Neuronal stem cell (in vitro differentiated cells): Measurements from ENCODE around the gene AUTS2.

Source experiments
- DNase-seq: peaks from one replicate; pipeline ENCODE4 v3.0.0-alpha.2; 2013; ENCODE audit warnings: low spot score
- H2AFZ ChIP-seq: one replicate; pipeline ENCODE4 v1.6.1; 2013; ENCODE audit warnings: mild to moderate bottlenecking, low read length, inconsistent platforms
- H2AK5ac ChIP-seq: 2 replicates; pipeline ENCODE4 v1.6.1; 2013; ENCODE audit warnings: low read depth, mild to moderate bottlenecking, inconsistent platforms, low read length, moderate library complexity, mixed read lengths
- H2BK120ac ChIP-seq: 2 replicates; pipeline ENCODE4 v1.6.1; 2013; ENCODE audit warnings: low read depth, mild to moderate bottlenecking, inconsistent platforms, low read length, moderate library complexity, mixed read lengths
- H2BK12ac ChIP-seq: one replicate; pipeline ENCODE4 v1.6.1; 2013; ENCODE audit warnings: low read length, inconsistent platforms
- H2BK15ac ChIP-seq: 2 replicates; pipeline ENCODE4 v1.6.1; 2013; ENCODE audit warnings: mild to moderate bottlenecking, low read length, inconsistent platforms, mixed read lengths
- H2BK5ac ChIP-seq: one replicate; pipeline ENCODE4 v1.6.1; 2013; ENCODE audit warnings: inconsistent platforms, mild to moderate bottlenecking, low read length, moderate library complexity
- H3K14ac ChIP-seq: one replicate; pipeline ENCODE4 v1.6.1; 2013; ENCODE audit warnings: low read length, inconsistent platforms
- H3K18ac ChIP-seq: 2 replicates; pipeline ENCODE4 v1.6.1; 2013; ENCODE audit warnings: low read length, inconsistent platforms
- H3K23ac ChIP-seq: 2 replicates; pipeline ENCODE4 v1.6.1; 2013; ENCODE audit warnings: low read depth, mild to moderate bottlenecking, mixed read lengths, low read length, inconsistent platforms; ENCODE audit not compliant: poor library complexity
- H3K27ac ChIP-seq: replicated peaks from 3 replicates; pipeline ENCODE4 v1.5.1; 2013; ENCODE audit warnings: low read length, inconsistent platforms
- H3K27me3 ChIP-seq, 3 experiments: 2 replicates each; pipeline ENCODE4 v1.6.1; 2013; ENCODE audit warnings: low read length in 3 of 3, mild to moderate bottlenecking in 2 of 3, inconsistent platforms in 1 of 3, low read depth in 1 of 3, mixed read lengths in 1 of 3, moderate library complexity in 1 of 3; ENCODE audit not compliant: control insufficient read depth in 3 of 3, insufficient read depth in 3 of 3
- H3K36me3 ChIP-seq, 2 donors: replicated peaks in 1 of 2; 2 replicates each; pipeline ENCODE4 v1.6.1; 2013; ENCODE audit warnings: low read length in 2 of 2; ENCODE audit not compliant: control insufficient read depth in 2 of 2, insufficient read depth in 2 of 2
- H3K4ac ChIP-seq: 2 replicates; pipeline ENCODE4 v1.6.1; 2013; ENCODE audit warnings: inconsistent platforms, mild to moderate bottlenecking, low read length, moderate library complexity
- H3K4me1 ChIP-seq, 2 donors: 1 replicate in 1 of 2; 2 replicates in 1 of 2; pipeline ENCODE4 v1.6.1; 2013; ENCODE audit warnings: low read length in 2 of 2, low read depth in 1 of 2; ENCODE audit not compliant: control insufficient read depth in 2 of 2, insufficient read depth in 1 of 2
- H3K4me2 ChIP-seq: one replicate; pipeline ENCODE4 v1.6.1; 2013; ENCODE audit warnings: mild to moderate bottlenecking, low read length, inconsistent platforms; ENCODE audit not compliant: insufficient read depth, poor library complexity, severe bottlenecking
- H3K4me3 ChIP-seq, 2 donors: 2 replicates each; pipeline ENCODE4 v1.5.1; 2013; ENCODE audit warnings: low read length in 2 of 2, mild to moderate bottlenecking in 2 of 2, inconsistent platforms in 1 of 2, moderate library complexity in 1 of 2
- H3K79me1 ChIP-seq: one replicate; pipeline ENCODE4 v1.6.1; 2013; ENCODE audit warnings: low read depth, mild to moderate bottlenecking, inconsistent platforms, low read length, moderate library complexity
- H3K9ac ChIP-seq: one replicate; pipeline ENCODE4 v1.6.1; 2013; ENCODE audit warnings: mild to moderate bottlenecking, low read depth, low read length, inconsistent platforms; ENCODE audit not compliant: poor library complexity
- H3K9me3 ChIP-seq, 2 donors: replicated peaks in 1 of 2; 2 replicates each; pipeline versions ENCODE3 to v1.6.1; 2013; ENCODE audit warnings: low read length in 2 of 2, mild to moderate bottlenecking in 2 of 2, inconsistent platforms in 1 of 2, low read depth in 1 of 2, mixed read lengths in 1 of 2, moderate library complexity in 1 of 2; ENCODE audit not compliant: control insufficient read depth in 2 of 2, insufficient read depth in 1 of 2
- H4K8ac ChIP-seq: one replicate; pipeline ENCODE4 v1.6.1; 2013; ENCODE audit warnings: low read depth, mild to moderate bottlenecking, inconsistent platforms, low read length, moderate library complexity
- H4K91ac ChIP-seq: one replicate; pipeline ENCODE4 v1.6.1; 2013; ENCODE audit warnings: low read length, low read depth, mild to moderate bottlenecking, inconsistent platforms; ENCODE audit not compliant: poor library complexity
- WGBS, 2 donors: extraction: QIAGEN DNeasy Blood & Tissue Kit; methylation state at CpG; one replicate each; pipeline ENCODE4 v1.1.7; 2013; ENCODE audit warnings: missing lambda C conversion rate in 2 of 2, mixed read lengths in 1 of 2; ENCODE audit not compliant: insufficient read length in 2 of 2, insufficient replicate concordance in 1 of 2; ENCODE audit errors: extremely low coverage in 2 of 2; 5-methylcytosine and 5-hydroxymethylcytosine counted together

AUTS2 gene

GRCh38 chr7:70706698-70707097, 1108.4 kb downstream of the AUTS2 start:
- peaks cover 11% of the 10 kb centered on the region in 2 donors for H3K4me1 ChIP-seq
- no peak overlapping the region for H4K8ac ChIP-seq
- no peak overlapping the region for H3K4me2 ChIP-seq
- no CpG with 5 or more reads among the region's 3 CpGs for WGBS, 2 donors
- H3K23ac ChIP-seq: no peak overlapping the region
- H2BK5ac ChIP-seq: no peak overlapping the region
- H3K18ac ChIP-seq: no peak overlapping the region
- no peak overlapping the region for H3K27ac ChIP-seq
- H3K36me3 ChIP-seq: peaks cover 0 to 96% of the 10 kb centered on the region in 2 donors
- no peak overlapping the region for H2AK5ac ChIP-seq
- peaks cover 0 to 22% of the 10 kb centered on the region in 2 donors for H3K9me3 ChIP-seq
- H4K91ac ChIP-seq: no peak overlapping the region
- H3K4ac ChIP-seq: no peak overlapping the region
- no peak for DNase-seq
- no peak overlapping the region for H2AFZ ChIP-seq
- peaks cover 4% of the 10 kb centered on the region for H3K79me1 ChIP-seq
- no peak overlapping the region for H2BK15ac ChIP-seq
- no peak overlapping the region for H2BK12ac ChIP-seq
- no peak overlapping the region for H3K14ac ChIP-seq
- no peak overlapping the region for H3K9ac ChIP-seq
- H2BK120ac ChIP-seq: no peak overlapping the region
- no peak overlapping the region for H3K4me3 ChIP-seq
- no peaks in the 10 kb centered on the region for H3K27me3 ChIP-seq

DNA sequence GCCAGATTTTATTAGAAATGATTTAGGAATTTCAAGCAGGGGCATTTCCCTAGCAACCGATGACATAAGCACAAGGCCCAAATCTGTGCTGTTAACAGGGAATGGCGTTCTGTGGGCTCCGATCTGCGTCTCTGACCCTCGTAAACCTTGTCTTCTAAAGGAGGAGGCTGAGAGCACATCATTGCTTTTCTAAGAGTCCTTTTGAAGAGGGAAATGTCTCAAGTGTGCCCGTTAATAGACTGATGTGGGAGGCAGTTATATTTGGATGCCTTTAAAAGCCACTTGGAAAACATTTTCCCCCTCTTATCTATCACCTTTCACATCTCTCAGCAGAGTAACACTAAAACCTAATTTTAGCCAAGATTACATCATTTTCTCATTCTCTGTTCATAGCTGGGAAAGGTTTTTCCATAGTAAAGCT, 1109.6 kb downstream of the AUTS2 start:
- peaks cover 0 to 23% of the 10 kb centered on the region in 2 donors for H3K9me3 ChIP-seq
- no peak overlapping the region for H4K91ac ChIP-seq
- H2BK15ac ChIP-seq: no peak overlapping the region
- H3K4ac ChIP-seq: no peak overlapping the region
- H3K79me1 ChIP-seq: peaks cover 4% of the 10 kb centered on the region
- no peak overlapping the region for H2BK12ac ChIP-seq
- H2BK5ac ChIP-seq: no peak overlapping the region
- H3K4me2 ChIP-seq: no peak overlapping the region
- no peak overlapping the region for H3K4me3 ChIP-seq
- no CpG with 5 or more reads among the region's 6 CpGs for WGBS, 2 donors
- H3K9ac ChIP-seq: no peak overlapping the region
- no peak overlapping the region for H2AFZ ChIP-seq
- no peak overlapping the region for H3K18ac ChIP-seq
- H3K14ac ChIP-seq: no peak overlapping the region
- peaks cover 11% of the 10 kb centered on the region in 2 donors for H3K4me1 ChIP-seq
- H3K36me3 ChIP-seq: peaks cover 0 to 94% of the 10 kb centered on the region in 2 donors
- no peak overlapping the region for H2AK5ac ChIP-seq
- no peak overlapping the region for H3K27ac ChIP-seq
- no peak overlapping the region for H4K8ac ChIP-seq
- DNase-seq: no peak
- H3K23ac ChIP-seq: no peak overlapping the region
- no peaks in the 10 kb centered on the region for H3K27me3 ChIP-seq
- no peak overlapping the region for H2BK120ac ChIP-seq

GRCh38 chr7:70710011-70710480, 1111.8 kb downstream of the AUTS2 start:
- Histone ChIP-seq H3K27ac (no peak overlapping the region), H3K18ac (no peak overlapping the region), H3K27me3 (no peaks in the 10 kb centered on the region), H2BK15ac (no peak overlapping the region), H3K4me1 (peaks cover 3 to 9% of the 10 kb centered on the region in 2 donors), H3K9me3 (peaks cover 3 to 28% of the 10 kb centered on the region in 2 donors), H2BK12ac (no peak overlapping the region), H2BK120ac (no peak overlapping the region), H2AK5ac (no peak overlapping the region), H3K14ac (no peak overlapping the region), H2BK5ac (no peak overlapping the region), H4K91ac (no peak overlapping the region), H3K4ac (no peak overlapping the region), H3K79me1 (no peaks in the 10 kb centered on the region), H3K36me3 (peaks cover 4 to 93% of the 10 kb centered on the region in 2 donors), H3K23ac (no peak overlapping the region), H3K9ac (no peak overlapping the region), H2AFZ (no peak overlapping the region), H4K8ac (no peak overlapping the region), H3K4me2 (no peak overlapping the region), H3K4me3 (no peak overlapping the region)
- no CpG with 5 or more reads among the region's 4 CpGs for WGBS, 2 donors
- DNase-seq: no peak

DNA sequence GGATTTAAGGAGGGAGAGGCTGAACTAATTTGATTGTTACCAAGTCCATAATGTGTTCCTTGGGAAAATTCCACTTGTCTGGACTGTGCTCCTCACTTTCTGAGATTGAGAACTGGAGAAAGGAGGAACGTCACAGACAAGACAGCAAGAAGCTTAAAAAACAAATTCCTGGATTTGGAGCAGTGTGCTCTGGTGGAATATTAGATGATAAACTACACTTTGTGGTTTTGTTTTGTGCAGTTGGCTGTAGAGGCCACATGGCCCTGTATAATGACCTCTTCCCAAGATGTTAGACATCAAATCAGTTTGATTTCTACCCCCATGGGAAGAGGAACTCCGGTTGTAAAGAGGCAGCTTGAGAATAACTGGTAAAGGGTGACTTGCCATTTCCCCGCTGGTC, 1112.4 kb downstream of the AUTS2 start:
- Histone ChIP-seq H2AK5ac (no peak overlapping the region), H3K4ac (no peak overlapping the region), H3K4me1 (peaks cover 3 to 9% of the 10 kb centered on the region in 2 donors), H3K4me3 (no peak overlapping the region), H3K14ac (no peak overlapping the region), H3K79me1 (no peaks in the 10 kb centered on the region), H3K4me2 (no peak overlapping the region), H3K18ac (no peak overlapping the region), H4K8ac (no peak overlapping the region), H2BK5ac (no peak overlapping the region), H3K9me3 (peaks cover 3 to 26% of the 10 kb centered on the region in 2 donors), H2BK15ac (no peak overlapping the region), H2BK12ac (no peak overlapping the region), H2BK120ac (no peak overlapping the region), H3K36me3 (peaks cover 4 to 89% of the 10 kb centered on the region in 2 donors), H3K27me3 (no peaks in the 10 kb centered on the region), H3K9ac (no peak overlapping the region), H3K23ac (no peak overlapping the region), H2AFZ (no peak overlapping the region), H4K91ac (no peak overlapping the region), H3K27ac (no peak overlapping the region)
- no CpG with 5 or more reads among the region's 3 CpGs for WGBS, 2 donors
- DNase-seq: no peak
